PFSK-1 (cell line): Measurements from ENCODE around the gene ADGRL3.

Experiments
- FOXP2 ChIP-seq: optimal IDR thresholded peaks from 2 replicates; pipeline ENCODE3; 2011; ENCODE audit warnings: borderline replicate concordance, control low read depth, inconsistent platforms; ENCODE audit not compliant: insufficient read depth; ENCODE audit errors: extremely low read length, extremely low read depth
- POLR2AphosphoS5 ChIP-seq: IDR thresholded peaks from 2 replicates; pipeline ENCODE4 v1.6.1; 2012; ENCODE audit warnings: low read depth, mild to moderate bottlenecking, control low read depth, low read length, moderate library complexity
- SIN3A ChIP-seq: IDR thresholded peaks from 2 replicates; pipeline ENCODE4 v1.6.1; 2012; ENCODE audit warnings: mild to moderate bottlenecking, low read length, moderate library complexity, borderline replicate concordance; ENCODE audit not compliant: insufficient read depth
- TAF1 ChIP-seq: IDR thresholded peaks from 2 replicates; pipeline ENCODE4 v1.6.1; 2012; ENCODE audit warnings: low read length, control low read depth, borderline replicate concordance; ENCODE audit not compliant: insufficient read depth
- TF ChIP-seq, protein P1 (sequence below), 2 experiments: IDR thresholded peaks; 2 replicates each; pipeline versions ENCODE4 v1.6.1 to v1.8.0; 2011 to 2012; ENCODE audit warnings: low read depth in 2 of 2, low read length in 2 of 2, control low read depth in 1 of 2, inconsistent platforms in 1 of 2, mild to moderate bottlenecking in 1 of 2, moderate library complexity in 1 of 2; ENCODE audit not compliant: insufficient read depth in 1 of 2

ADGRL3 gene

GRCh38 chr4:61408861-61409260, 208.7 kb downstream of the ADGRL3 start:
- TF ChIP-seq FOXP2 (no peak), SIN3A (no peak), TAF1 (no peak), POLR2AphosphoS5 (no peak)
- TF ChIP-seq, protein P1, sequence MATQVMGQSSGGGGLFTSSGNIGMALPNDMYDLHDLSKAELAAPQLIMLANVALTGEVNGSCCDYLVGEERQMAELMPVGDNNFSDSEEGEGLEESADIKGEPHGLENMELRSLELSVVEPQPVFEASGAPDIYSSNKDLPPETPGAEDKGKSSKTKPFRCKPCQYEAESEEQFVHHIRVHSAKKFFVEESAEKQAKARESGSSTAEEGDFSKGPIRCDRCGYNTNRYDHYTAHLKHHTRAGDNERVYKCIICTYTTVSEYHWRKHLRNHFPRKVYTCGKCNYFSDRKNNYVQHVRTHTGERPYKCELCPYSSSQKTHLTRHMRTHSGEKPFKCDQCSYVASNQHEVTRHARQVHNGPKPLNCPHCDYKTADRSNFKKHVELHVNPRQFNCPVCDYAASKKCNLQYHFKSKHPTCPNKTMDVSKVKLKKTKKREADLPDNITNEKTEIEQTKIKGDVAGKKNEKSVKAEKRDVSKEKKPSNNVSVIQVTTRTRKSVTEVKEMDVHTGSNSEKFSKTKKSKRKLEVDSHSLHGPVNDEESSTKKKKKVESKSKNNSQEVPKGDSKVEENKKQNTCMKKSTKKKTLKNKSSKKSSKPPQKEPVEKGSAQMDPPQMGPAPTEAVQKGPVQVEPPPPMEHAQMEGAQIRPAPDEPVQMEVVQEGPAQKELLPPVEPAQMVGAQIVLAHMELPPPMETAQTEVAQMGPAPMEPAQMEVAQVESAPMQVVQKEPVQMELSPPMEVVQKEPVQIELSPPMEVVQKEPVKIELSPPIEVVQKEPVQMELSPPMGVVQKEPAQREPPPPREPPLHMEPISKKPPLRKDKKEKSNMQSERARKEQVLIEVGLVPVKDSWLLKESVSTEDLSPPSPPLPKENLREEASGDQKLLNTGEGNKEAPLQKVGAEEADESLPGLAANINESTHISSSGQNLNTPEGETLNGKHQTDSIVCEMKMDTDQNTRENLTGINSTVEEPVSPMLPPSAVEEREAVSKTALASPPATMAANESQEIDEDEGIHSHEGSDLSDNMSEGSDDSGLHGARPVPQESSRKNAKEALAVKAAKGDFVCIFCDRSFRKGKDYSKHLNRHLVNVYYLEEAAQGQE (IDR thresholded peaks at IDR 0.05; ENCODE audit: insufficient read depth in 1 of 2, low read depth in 2 of 2, low read length in 2 of 2), result no peak

DNA sequence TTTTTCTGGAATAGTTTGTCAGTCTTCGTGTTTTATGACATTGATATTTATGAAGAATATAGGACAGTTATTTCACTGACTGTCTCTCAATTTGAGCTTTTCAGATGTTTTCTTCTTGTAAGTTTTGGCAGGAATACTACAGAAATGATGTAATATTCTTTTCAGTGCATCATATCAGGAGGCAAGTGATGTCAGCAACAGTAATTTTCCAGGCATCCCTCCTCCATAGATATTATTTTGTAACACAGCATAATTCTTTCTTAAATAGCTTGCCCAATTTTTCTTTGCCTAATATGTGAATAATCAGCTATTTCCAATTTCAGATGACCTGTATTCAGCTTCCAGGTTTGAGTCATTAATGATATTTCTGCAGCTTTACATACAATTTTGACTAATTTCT, 211.1 kb downstream of the ADGRL3 start:
- TF ChIP-seq TAF1 (no peak), SIN3A (no peak), POLR2AphosphoS5 (no peak), FOXP2 (no peak)
- TF ChIP-seq, protein P1 (IDR thresholded peaks at IDR 0.05; ENCODE audit: insufficient read depth in 1 of 2, low read depth in 2 of 2, low read length in 2 of 2), result no peak

DNA sequence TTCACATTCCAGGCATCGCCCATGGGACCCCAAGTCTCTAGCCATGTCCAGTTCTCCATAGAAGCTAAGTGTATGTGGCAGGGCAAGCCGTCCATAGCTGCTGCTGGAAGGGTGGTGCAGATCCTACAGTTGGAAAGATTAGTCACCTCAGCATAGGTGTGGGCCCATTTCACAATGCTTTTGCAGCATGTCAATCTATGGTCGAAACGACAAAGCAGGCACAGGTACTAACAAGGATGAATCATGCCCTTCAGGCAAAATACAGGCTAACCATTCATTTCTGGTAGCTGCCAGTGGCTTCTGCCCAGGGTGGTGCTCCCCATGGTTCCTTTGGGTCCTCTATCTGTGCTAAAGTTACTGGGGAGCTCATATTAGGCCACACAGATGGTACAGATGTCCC, 225.2 kb downstream of the ADGRL3 start:
- TF ChIP-seq SIN3A, result no peak
- no peak for TF ChIP-seq FOXP2
- no peak for TF ChIP-seq POLR2AphosphoS5
- no peak for TF ChIP-seq TAF1
- TF ChIP-seq, protein P1 (IDR thresholded peaks at IDR 0.05; ENCODE audit: insufficient read depth in 1 of 2, low read depth in 2 of 2, low read length in 2 of 2), result no peak

DNA sequence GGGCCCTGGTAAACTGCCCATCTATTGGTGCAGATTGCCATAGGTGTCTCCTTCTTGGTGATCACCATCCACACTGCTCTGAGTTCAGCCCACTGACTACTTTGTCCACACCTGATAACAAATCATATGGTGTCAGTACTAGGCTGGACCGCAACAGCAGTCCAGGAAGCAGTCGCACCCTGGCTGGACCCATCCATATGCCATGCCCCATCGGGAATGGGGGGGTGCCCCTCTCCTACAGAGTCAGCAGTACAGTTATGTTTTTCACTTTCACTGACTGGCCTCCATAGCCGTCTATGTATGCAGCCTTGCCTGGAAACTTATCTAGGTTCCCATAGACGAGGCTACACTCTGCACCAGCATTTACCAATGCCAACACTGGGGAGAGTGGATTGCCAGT, 226.1 kb downstream of the ADGRL3 start:
- TF ChIP-seq, protein P1 (IDR thresholded peaks at IDR 0.05; ENCODE audit: insufficient read depth in 1 of 2, low read depth in 2 of 2, low read length in 2 of 2), result no peak
- TF ChIP-seq SIN3A, result no peak
- TF ChIP-seq FOXP2, result no peak
- TF ChIP-seq TAF1, result no peak
- TF ChIP-seq POLR2AphosphoS5, result no peak

GRCh38 chr4:61427099-61427817, 227.1 kb downstream of the ADGRL3 start:
- TF ChIP-seq, protein P1 (IDR thresholded peaks at IDR 0.05; ENCODE audit: insufficient read depth in 1 of 2, low read depth in 2 of 2, low read length in 2 of 2), result no peak
- TF ChIP-seq POLR2AphosphoS5 (no peak), TAF1 (no peak), FOXP2 (no peak), SIN3A (no peak)
